Middle frontal gyrus (tissue), 1 donor: Measurements from ENCODE around the gene KCNIP2.

Experiments
- DNase-seq: peaks from one replicate; pipeline ENCODE4 v3.0.0-alpha.2; 2015; ENCODE audit warnings: low spot score; ENCODE audit errors: extremely low spot score

The KCNIP2 gene

DNA sequence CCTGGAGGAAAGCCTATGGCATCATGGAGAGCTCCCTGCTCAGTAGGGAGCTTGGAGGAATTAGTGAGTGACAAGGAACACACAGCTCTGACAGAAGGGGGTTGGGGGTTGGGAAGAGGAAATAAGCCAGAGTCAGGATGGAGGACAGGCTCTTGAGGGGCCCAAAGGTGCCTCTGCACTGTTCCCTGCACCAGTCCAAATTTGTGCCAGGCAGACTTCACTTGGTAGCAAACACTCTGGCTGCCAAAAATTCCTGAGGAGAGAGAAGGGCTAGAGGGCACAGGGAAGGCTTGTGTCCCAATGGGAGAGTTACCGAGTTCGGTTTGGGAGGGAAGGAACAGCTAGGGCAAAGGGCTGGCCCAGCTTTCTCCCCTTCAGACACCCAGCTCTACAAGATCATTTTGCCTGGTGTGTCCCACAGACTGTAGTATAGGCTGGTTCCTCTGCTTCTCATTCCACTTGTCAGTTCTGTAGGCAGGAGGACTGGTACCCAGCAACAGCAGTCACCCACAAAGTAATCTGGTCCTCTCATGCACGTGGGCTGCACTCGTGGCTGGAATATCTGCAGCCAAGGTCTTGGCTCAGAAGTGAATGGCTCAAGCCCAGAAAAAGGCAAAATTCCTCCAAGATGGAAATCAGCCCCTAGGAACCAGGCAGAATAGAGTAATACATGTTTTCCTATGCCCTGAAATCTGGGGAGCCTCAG lies 8.0 kb upstream of the KCNIP2 start:
- no peak for DNase-seq

DNA sequence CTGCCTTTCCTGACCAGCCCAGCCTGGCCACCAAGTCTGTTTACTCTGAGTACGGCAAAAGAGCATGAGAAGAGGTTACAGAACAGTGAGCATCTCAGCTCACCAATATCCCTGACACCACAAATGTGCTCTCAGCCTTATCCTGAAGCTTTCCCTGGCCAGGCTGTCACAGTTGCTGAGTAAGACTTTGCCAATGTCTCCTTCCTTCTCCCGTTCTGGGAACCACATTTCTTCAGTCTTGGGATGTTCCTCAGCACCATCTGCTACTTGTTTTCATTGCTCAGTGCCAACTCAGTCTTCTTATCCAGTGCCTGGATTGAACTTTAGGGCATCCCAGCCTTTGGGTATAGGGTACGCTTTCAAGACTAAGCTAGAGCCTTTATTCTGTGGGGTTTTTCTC lies 7.1 kb upstream of the KCNIP2 start:
- DNase-seq: no peak

- no peak for DNase-seq
Measured at GRCh38 chr10:101848894-101849351, 5.3 kb upstream of the KCNIP2 start.

DNA sequence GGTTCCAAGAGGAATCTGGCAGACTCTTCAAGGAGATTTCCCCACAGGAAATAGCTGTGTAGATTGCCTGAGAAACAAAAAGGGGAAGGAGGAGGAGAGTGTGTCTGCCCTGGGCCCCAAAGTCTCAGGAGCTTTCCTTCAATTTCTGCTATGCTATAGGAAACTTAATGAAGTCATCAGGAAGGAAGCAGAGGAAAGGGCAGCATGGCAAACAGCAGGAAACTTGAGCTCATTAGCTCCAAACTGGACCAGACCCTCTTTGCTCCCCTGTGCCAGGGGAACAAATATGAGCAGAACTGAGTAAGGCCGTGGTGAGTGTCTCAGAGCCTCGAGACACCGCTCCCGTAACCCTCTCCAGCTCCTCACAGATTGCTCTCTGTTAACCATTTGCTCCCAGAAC lies 4.8 kb upstream of the KCNIP2 start:
- DNase-seq: no peak

DNA sequence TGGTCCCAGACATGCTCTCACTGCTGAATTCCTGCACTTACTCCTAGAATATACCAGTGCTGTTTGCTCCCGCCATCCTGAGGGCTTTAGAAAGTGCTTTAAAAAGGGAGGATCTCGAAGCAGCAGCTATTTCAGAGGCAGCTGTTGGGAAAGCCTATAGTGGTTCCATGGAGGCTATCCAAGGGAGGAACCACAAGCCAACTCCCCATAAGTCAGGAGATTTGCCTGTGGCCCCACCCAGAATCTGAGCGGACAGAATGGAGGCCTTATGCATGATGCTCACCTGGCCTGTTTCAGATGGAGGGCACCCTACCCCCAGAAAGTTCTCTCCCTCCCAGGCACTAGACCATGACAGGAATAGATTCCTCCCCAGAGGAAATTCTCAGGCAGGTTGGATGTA lies 2.3 kb upstream of the KCNIP2 start:
- DNase-seq: no peak

DNA sequence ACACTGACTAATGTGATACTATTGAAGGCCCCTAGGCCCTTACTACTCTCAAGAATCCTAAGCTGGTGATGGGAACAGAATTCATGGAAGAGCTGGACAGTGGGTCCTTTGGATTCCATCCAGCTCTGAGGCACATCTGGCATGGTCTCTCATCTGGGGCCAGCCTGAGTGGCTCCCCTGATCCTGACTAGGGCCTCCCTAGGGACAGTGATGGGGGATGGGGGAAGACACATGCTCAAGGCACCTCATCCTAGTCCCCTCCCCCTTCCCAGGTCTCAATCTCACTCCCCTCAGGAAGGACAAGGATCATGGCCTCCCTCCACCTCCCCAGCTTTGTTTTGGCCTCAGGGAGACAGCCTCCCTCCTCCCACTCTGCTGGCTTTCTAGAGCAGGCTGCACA lies 1.8 kb downstream of the KCNIP2 start:
- DNase-seq: no peak

DNA sequence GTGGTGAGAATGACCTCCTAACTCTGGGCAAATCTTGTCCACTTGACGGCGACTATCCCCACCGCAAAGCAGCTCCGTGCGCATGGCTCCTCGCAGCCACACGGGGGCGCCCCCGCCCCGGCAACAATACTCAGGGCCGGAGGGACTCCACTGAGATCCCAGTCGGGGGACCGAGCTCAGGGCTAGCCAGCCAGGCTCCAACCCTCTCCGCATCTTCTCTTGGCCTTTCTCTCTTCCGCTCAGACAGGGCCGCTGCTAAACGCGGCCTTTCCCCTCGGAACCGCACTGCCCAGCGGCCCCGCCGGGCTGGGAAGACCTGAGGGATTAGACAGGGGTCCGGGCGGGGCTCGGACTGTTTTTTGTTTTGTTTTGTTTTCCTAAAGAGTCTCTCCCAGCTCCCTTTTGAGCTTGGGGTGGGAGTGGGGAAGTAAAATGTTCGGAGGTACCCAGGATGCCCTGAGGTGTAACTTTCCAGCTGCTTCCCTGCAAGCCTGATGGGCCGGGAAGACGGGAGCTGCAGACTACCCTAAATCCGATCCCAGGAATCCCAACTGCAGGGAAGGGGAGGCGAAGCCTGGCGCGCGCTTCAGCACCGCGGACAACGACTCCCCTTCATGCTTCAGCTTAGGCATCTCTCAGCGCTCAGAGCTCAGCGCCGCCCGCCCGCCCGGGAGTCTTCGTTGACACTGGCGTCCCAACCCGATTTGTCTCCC lies 2.7 kb downstream of the KCNIP2 start:
- peak; percentile 74 for DNase-seq

GRCh38 chr10:101840102-101840684 lies 3.4 kb downstream of the KCNIP2 start:
- no peak for DNase-seq

DNA sequence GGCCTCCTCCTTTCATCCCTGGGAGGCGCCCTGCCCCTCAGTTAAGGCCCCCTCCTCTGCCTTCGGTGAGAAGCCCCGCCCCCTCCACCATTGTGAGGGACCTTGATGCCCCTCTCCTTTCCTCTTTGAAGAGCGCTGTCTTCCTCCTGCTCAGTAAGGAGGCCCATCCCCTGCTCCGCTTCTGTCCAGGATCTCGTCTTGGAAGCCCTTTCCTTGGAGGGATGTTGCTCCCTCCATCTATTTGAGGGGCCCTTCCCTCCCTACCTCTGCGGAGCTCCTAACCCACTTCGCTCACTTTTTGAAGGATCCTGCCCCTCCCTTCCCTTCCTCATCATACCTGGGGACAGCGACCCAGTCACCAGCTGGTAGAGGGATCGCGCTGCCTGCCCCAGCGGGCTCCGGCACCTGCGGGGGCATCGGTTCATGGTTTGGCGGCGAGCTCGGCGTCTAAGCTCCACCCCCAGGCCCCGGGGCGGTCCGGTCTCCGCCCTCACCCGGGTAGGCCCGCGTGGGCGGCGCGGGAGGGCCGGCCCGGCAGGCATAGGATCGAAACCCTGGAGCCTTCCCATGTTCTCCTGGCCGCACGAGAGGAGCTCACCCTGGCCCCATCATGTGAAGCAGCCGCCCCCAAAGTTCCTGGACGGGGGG lies 4.1 kb downstream of the KCNIP2 start:
- no peak for DNase-seq

DNA sequence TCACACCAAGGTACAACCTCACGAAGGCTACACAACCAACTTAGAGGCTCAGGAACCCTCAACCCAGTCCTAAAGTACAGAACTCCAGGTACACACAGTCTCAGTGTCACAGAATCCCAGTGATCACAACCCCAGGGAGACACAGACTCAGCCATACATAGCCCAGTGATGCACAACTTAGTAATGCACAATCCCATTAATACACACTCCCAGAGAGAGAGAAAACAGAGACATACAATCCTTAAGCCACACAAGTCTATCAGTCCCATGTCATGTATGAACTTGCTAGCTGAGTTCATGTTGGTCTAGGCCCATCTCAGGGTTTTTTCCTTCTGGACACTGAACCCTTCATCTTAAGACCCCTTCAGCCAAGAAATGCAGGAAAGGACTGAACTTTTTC lies 4.6 kb downstream of the KCNIP2 start:
- no peak for DNase-seq

DNA sequence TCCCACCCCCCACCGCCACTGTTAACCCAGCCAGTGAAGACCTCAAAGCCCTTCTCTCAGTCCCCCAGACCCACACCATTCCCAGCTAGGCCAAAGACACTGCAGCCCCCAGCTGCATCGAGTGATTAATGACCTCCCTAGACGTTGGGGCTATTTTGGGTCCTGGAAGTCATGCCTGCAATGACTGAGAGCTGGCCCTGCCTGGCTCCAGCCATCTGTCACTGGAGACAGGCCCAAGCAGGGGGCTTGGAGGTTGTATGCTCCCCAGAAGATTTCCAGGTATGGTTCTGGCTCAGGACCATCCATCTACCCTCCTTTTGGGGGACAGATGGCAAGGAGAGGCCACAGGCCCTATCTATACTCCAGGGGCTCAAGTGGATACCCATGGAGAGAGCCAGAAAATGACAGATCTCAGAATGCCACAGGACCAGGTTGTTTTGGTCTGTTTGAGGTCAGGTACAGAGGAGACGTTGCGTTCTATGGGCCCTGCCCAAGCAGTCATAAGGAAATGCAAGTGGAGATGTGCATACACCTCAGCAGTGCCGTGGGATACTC lies 5.1 kb downstream of the KCNIP2 start:
- no peak for DNase-seq

DNA sequence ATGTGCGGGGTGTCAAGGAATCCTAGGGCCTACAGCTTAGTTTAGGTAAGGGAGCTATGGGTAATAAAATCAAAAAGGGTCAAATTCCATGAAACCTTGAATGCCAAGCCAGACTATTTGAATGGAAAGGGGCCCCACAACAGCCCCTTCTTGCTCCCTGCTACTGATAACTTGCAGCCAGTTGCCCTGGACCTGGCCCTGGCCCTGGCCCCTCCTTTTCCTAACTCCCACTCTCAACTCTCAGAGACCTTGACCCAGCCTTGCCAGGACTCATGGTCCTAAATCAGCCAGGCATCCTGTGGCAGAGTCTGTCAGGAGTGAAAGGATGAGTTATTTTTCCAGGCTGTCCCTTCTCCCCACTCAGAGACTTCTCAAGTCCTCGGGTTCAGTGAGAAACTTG lies 5.9 kb downstream of the KCNIP2 start:
- DNase-seq: no peak

DNA sequence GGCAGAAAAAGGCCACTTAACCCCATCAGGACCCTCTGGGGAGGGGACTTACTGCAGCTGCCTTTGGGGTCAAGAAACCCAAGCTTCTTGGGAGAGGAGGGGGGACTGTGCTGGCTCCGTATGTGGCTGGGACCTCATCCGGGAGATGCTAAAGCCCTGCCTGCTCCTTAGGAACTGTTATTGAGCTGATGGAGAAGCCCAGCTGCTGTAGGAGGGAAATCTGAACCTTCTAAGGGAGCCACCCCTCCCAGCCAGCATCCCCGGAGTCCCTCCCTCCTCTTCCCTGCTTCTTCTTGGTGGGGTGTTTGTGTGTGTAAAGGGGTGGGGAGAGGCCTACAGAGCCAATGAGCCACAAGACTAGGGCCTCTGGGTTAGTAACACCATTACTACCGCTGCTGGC lies 8.2 kb downstream of the KCNIP2 start:
- DNase-seq: no peak

- DNase-seq: no peak
Measured at GRCh38 chr10:101834341-101834740, 9.3 kb downstream of the KCNIP2 start.

DNA sequence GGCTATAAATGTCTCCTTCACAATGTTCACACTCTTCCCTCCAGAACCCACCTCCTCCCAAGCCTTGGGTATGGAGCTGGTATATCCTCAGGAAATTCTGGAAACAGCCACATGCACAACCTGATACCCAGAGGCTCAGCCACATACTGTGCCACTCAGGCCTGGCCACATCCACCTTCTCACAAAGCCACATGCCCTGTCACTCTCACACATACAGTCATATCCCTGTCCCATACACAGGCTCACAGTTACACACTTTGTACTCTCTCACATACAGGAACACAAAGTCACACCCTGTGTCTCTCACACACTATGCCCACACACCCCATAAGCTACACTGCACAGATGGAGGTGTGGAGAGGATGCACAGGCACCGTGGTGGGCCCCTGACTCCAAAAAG lies 10.1 kb downstream of the KCNIP2 start:
- no peak for DNase-seq

- no peak for DNase-seq
Measured at GRCh38 chr10:101832325-101832771, 11.3 kb downstream of the KCNIP2 start.

DNA sequence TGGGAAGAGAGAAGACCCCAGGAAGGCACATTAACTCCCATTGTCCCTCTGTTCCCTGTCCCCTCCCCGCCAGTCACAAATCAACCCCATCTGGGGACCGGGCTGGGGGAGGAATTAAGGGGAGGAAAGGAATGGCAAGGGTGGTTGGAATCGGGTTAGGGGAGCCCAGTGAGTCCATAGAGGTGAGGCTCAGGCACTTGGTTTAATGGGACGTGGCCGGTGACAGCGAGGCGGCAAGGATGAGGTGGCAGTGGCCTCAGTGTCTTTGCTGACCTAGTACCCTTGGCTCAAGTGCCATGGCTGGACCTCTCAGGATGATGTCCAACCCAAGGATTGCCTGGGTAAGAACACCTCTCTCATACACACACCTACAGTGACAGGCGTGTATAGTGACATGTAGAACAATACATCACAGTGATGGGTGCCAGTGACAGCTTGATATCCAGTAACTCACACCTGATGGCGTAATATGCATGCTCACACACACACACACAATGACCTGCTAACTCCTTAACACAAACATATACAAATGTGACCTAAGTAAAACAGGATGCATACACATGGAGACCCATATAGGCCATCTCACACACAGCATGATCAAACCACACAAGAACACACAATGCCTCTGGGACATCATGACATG lies 12.3 kb downstream of the KCNIP2 start:
- DNase-seq: no peak

DNA sequence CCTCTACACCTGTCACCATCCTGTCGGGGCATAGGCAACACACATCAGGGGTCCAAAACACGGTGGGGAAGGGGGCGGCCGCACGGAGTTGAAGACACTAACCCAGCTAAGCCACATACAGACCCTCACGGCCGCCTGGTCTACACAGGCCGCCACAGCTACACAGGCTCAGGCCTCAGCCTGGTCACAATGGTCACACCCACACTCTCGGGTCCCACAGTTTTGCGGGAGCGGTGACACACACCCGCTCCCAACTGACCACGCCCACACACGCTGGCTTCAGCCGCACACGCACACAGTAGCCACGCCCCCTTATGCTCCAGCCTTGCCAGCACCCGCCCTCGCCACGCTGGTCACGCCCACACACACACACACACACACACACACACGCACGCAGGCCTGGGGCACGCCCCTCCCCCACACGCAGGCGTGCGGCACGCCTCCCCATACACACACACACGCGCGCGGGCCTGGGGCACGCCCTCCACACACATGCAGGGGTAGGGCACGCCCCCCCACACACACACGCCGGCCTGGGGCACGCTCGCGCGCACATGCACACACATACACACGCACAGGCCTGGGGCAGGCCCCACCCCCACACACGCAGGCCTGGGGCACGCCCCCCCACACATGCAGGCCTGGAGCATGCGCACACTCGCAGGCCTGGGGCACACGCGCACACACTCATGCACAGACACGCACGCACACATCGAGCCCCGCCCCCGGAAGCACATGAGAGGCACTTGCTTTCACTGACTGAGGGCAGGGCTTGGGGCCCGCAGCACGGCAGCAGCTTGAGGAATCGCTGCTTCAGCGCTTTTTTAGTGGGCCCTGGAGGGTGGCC lies 13.1 kb downstream of the KCNIP2 start:
- no peak for DNase-seq

DNA sequence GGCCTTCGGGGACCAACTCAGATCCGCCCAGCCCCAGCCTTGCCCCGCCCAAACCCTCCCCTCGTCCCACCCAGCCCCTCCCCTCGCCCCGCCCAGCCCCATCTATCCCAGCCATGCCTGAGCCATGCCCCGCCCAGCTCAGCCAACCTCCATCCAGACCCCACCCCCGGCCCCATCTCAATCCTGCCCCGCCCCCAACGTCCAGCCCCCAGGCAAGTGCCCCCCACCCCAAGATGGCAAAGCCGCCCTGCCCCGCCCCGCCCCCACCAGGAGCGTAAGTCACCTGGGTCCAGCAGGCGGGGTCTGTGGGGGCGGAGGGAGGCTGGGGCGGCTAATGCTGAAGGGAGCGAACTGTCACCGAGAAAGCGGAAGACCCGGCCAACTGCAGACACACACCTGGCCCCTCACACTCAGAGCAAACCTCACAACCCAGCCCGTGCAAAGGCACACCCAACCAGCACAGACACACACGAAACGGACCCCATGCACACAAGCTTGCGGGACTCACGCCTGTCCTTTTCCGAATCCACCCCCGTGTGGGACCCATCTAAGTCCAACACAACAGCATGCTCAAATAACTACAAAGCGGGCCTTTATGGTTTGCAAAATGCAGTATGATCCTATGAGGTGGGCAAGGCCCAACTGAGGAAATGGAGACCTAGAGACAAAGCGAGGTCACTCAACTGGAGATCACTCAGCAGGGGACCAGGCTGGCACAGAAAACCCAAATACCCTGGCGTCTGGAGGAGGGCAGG lies 13.9 kb downstream of the KCNIP2 start:
- DNase-seq: no peak
